ENCODE measurements around the gene TMEM250.

- no peak for TF ChIP-seq YY1 (IDR thresholded peaks at IDR 0.05; ENCODE audit: insufficient read depth, insufficient read length)
- no peak for TF ChIP-seq ZNF274 (IDR thresholded peaks at IDR 0.05; ENCODE audit: low read depth, low read length)
- no peak for TF ChIP-seq SUZ12 (IDR thresholded peaks at IDR 0.05; ENCODE audit: extremely low read depth, insufficient read depth, insufficient read length)
These were observed 13.8 kb downstream of the TMEM250 start for GRCh38 chr9:136104916-136105315.

All from NT2/D1 (cell line).